HG02642 (cell line): ENCODE data around the gene SEM1.
"Not testable (repeated sequence)": the region's sequence is repeated elsewhere in the genome, so short reads cannot be mapped to it uniquely, and the experiment has no call there.

Experiments
- ATAC-seq: cut with Tn5 transposase; IDR thresholded peaks from one replicate; pipeline ENCODE4 v1.9.1; 2021; ENCODE audit warnings: mild to moderate bottlenecking; ENCODE audit not compliant: unreplicated experiment, poor library complexity

SEM1 gene

DNA sequence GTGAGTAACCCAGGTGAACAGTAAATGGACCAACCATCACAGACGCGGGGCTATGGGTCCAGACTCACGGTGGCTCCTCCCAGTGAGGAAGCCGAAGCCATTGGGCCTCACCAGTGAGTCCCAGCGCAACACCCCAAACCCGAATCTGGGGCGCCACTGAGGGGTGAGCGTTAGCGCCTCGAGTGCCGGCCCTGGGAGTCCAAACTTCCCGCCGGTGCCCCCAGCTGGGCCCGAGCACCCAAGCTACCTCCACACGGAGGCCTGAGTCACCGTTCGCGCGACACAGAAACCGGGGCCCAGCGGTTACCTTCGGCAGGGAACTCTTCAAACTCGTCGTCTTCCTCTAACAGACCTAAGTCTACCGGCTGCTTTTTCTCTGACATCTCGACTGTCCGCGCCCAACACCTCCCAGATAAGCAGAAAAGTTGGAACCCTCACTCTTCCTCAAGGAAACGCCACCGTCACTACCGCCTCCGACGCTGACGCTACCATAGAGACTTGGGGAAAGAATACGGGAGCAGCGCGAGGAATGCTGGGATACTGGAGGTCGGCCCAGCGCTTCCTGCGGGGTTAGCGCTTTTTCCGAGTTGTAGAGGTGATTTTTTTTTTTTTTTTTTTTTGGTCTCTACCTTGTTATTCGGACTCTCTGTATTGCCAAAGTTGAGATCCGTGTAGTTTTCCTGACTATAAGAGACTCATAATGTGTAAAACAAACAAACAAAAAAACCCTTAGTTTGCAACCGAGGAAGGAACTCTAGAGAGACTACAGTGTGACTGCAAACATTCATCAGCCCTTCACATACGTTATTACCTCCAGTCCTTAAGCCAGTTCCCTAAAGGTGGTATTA lies at the start of gene SEM1:
Gene SEM1, minus strand, starts transcription at position 466 of the 848 bp plus-strand sequence. Its CDS starts 83 bp downstream, at position 383.
- ATAC-seq, result peak; percentile 94

DNA sequence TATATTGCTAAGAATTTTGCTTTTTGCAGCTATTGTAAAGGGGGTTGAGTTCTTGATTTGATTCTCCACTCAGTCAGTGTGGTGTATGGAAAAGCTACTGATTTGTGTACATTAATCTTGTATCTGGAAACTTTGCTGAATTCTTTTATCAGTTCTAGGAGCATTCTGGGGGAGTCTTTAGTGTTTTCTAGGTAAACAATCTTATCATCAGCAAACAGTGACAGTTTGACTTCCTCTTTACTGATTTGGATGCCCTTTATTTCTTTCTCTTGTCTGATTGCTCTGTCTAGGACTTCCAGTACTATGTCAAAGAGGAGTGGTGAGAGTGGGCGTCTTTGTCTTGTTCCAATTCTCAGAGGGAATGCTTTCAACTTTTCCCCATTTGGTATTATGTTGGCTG lies 48.2 kb upstream of the SEM1 start:
- not testable (repeated sequence) for ATAC-seq

DNA sequence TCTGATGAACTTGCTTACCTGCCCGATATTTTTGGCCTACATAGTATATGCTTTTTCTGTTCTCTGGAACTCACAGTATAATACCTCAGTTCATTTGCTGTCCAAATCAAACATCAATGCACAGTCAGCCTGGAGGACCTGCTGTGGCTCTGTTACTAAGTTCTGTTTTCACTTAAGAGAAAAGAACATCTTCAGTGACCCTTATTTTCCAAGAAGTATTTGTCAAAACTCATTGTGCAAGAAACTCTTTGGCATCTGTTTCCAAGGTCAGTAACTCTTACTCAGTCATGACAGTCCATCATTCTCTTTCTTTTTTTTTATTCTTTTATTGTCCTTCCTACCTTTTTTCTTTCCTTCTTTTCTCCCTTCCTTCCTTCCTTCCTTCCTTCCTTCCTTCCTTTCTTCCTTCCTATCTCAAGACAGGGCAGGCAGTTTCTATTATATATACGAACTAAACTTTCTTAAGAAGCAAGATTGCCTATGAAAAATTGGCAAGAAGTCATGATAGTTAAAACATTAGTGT lies 37.8 kb upstream of the SEM1 start:
- ATAC-seq, result no peak

DNA sequence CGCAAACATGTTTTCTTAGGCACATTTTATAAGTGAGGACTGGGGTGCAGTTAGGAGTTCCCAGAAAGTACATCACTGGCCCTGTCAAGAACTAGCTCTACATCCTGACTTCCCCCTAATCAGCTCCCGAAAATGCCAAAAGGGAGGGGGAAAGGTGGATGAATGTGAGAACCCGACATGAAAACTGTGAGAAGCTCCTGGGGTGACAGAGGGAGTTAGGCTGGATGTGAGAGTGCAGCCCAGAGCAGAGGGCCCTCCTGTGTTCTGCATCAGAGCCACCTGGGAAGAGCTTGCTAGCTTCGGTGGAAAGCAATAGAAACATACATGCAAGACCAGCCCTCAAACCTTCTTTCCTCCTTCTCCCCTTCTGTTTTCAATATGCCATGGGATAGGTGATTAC lies 30.5 kb upstream of the SEM1 start:
- no peak for ATAC-seq

DNA sequence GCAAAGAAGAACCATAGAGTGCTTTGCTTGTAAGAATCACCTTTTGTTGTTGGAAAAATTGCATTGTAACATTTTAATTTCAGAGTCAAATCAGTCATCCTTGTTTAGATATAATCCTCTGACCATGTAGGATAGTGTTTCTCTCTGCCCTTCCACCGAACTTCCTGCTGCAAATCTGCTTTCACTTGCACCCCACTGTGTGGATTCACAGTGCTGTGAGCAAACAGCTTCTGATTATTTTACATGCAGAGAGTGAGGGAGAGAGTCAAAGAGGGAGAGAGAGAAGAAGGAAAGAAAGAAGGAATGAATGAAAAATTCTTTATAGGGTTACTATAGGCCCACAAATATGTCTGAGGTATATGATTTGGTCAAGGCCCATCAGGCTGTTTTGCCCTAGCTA lies 30.0 kb upstream of the SEM1 start:
- ATAC-seq, result no peak

DNA sequence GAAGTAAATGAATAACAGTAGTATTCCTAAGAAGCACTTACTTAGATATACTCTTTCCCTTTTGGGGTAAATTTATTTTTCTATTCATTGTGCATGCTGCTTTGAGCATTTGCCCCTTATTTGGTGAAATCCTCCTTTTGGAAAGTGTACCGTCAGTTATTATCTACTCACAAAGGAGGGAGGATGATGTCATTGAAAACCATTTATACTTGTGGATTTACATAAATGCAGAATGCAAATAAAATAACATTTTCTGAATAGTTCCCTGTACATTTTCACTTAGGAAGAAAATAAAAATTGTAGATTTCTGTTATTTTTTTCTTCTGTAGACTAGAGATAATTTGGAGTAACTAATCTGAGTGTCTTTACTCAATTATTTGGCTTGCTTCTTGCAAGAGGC lies 29.5 kb upstream of the SEM1 start:
- ATAC-seq, result no peak

DNA sequence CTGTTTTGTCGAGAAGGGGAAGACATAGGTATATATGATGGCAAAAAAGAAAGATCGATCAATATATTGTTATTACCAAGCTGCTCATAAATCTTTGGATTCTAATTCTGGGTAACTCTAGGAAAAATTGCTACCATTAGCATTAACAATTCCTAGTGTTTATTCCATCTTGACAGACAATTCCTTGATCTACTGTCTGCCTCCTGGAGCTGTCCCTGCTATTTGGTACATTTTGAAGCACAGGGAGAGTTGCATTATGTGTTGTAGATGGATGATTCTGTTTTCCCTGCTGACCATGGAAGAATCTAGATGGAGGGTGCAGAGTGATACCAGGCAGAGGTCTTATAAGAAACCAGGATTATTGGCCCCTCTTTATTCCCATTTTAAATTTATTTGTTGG lies 29.1 kb upstream of the SEM1 start:
- no peak for ATAC-seq

DNA sequence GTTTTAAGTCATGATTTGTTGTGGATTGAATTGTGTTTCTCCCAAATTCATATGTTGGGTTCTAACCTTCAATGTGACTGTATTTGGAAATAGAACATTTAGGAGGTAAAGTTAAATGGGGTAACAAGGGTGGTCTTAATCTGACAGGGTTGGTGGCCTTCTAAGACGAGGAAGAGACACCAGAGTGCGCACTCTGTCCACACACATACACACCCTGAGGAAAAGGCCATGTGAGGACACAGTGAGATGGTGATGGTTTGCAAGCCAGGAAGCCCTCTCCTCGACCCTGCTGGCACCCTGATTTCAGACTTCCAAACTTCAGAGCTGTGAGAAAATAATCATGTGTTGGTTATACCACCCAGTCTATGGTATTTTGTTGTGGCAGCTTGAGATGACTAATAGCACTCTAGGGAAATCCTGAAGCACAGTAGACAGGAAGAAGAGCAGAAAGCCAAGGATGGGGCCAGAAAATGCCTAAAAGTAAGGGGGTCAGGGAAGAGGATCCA lies 28.0 kb upstream of the SEM1 start:
- ATAC-seq, result no peak

DNA sequence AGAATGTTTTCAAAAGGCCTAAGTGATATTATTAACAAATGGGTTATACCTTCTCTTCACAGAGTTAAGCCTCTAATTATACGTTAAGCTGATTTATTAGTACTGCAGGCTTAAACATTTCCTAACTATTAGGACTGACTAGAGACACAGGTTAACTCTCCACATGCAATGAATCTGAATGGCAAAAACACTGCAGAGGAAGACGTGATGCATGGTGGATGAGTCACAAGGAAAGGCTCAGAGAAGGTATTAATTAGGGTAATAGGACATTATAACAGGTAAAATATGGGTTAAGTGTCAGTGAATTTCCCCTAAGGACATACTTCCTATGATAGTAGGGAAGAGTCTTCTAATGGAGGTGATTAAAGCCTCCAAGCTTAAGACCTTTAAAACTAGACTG lies 24.7 kb upstream of the SEM1 start:
- ATAC-seq, result no peak

DNA sequence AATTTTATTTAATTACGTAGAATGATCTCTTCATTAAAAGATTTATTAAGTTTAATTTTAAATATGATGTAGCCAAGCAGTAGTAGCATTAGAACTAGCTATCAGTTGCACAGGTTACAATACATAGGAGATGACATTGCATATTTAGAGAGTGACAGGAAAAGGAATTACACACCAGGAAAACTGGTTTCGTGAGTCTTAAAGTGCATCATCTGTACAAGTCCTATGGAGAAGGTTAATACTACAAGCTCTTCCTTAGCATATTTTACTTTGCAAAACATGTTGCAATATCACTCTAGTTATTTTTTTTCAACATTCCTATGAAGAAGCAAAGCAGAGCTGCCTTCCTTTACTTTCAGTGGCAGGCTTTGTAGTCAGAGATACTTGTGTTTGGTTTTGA lies 20.2 kb upstream of the SEM1 start:
- ATAC-seq, result no peak

DNA sequence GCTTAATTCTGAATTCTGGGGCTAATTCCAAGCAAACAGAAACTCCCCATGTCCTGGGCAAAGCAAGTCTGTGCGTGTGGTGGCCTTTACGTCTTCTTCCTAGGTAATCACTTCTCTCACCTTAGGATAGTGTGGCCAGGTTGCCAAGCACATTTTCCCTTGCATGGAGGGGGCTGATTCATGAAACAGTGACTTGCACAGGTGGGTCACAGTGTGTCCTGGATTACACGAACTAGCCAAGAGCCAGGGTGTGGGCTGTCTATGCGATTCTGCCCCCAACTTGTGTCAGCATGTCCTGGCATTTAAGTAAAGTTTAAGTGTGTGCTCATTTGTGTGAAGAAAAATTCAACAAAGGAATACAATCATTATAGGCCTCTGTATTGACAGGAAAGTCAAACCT lies 18.5 kb upstream of the SEM1 start:
- ATAC-seq, result no peak

DNA sequence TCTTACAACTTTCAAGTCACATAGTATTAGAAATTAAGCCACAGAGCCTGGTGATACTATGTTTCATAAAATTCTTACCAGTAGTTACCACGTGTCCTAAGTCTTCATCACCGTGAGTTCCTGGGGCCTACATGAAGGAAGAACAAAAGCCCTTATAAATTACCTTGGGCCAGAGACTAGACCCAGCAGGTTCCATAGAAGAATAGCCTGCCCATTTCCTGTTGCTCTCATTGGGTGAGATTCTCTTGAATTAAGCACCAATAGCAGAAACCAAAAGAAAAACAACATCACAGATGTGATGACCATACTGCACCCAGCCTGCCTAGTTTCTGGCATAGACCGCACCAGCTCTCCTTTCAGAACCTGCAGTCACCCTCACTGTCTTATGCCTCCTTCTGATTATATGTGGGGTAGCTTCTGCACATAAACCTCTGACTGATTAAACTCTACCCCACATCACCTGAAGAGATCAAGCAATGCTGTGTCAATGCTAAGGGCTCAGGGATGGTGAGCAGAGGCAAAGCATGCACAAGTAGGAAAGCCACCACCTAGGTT lies 18.0 kb upstream of the SEM1 start:
- ATAC-seq, result no peak

DNA sequence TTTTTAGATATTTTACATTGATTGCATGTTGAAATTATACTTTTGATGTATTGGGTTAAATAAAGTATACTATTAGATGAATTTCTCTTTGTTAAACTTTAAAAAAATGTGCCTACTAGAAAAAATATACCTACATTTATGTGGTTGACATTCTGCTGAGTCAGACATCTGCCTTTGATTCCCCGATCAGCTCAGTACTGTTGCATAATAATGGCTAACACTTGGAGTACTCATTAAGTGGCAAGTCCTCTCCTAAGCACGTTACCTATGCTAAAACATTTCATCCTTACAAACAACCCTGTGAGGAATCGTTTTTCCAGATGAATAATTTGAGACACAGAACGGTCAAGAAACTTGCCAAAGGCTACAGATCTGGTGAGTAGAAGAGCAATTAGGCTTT lies 14.0 kb upstream of the SEM1 start:
- no peak for ATAC-seq

DNA sequence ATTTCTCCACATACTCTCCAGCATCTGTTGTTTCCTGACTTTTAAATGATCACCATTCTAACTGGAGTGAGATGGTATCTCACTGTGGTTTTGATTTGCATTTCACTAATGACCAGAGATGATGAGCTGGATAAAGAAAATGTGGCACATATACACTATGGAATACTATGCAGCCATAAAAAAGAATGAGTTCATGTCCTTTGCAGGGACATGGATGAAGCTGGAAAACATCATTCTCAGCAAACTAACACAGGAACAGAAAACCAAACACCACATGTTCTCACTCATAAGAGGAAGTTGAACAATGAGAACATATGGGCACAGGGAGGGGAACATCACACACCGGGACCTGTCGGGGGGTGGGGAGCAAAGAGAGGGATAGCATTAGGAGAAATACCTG lies 13.3 kb upstream of the SEM1 start:
- ATAC-seq, result not testable (repeated sequence)

DNA sequence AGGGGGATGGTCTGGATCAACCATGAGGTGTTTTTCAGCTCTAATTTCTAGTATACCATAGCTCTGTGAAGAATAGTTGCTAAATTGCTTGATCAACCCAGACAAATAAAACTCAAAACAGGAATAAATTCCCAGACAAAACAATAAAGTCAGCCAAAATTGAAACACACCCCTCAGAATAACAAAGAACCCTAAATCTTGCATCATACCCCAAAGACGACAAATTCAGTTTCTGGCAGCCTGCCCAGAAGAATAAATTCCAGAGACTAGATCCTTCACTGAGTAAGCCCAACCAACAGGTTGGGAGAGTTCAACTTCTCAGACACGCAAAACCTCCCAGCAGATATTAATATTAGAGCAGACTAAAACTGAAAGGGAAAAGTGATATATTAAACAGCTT lies 11.2 kb upstream of the SEM1 start:
- no peak for ATAC-seq

DNA sequence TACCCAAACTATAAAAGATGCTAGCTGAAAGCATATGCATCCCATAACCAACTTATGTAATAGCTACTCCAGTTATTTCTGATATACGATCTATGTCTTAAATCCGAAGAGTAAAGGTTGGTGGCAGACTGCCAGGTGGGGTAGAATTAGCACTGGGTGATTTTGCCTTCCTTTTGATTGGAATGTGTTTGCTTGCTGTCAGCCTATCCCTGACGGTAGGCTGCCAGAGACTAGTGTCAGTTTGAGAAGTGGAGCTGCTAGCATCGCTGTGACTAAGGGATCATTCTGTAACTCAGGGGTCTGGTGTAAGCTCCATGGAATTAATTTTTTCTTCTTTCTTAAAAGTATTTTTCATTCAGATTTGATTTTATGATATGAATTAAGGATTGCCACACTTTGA lies 9.5 kb upstream of the SEM1 start:
- ATAC-seq, result no peak

DNA sequence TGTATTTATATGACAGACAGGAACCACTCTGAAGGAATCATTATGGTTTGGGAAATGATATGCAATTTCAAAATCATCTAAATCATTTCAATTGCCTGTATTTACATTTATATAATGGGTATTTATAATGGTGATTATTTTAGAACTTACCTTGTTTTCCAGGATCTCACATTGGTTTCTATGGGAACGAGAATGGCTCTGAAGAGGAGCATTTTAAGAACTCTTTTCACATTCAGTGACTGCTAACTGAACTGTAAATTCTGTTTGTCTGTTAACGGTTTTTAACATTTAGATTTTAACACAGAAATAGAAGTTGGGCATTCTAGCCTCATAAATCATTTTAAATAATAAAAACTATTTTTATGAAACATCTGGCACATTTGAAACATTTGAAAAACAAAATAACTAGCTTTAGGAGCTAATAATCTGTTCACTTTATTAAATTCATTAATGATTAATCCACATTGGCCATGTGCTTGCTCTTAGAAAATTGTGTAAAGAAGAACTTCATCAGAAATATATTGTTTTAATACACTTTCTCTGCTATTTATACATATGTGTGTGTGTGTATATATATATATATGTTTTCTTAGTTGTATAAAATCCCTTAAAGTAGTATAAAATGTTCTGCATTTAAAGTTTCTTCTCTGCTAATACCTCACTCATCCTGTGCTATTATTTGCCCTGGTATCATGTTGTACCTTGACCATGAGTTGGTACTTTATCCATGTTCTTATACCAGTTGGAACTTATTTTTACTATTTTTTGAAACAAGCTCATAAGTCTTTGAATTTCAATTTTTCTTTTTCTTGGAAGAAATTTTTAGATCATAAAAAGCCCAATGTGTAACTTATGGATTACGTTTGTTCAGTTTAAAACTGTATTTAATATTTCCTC lies 8.7 kb upstream of the SEM1 start:
- no peak for ATAC-seq

DNA sequence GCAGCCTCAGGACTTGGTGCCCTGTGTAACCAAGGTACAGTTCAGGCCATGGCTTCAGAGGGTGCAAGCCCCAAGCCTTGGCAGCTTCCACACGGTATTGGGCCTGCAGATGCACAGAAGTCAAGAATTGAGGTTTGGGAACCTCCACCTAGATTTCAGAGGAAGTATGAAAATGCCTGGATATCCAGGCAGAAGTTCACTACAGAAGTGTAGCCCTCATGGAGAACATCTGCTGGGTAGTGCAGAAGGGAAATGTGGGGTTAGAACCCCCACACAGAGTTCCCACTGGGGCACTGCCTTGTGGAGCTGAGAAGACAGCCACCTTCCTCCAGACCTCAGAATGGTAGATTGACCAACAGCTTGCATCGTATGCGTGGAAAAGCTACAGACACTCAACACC lies 3.4 kb upstream of the SEM1 start:
- no peak for ATAC-seq

DNA sequence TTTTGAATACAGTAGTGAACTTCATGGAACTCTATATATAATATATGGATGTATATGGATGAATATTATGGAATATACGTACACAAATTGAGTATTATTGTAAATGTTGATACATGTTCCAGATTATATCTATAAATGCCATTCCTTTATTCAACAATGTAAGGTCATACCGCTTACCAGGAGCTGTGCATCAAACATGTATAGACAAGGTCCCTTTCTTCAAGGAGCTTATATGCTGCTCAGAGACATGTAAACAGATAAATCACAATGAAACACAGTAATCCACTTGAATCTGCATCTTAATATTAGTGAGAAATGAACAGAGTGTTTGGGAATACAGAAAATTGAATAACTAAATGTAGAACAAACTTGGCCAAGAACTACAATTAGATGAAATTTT lies 898 bp upstream of the SEM1 start:
- ATAC-seq, result no peak

DNA sequence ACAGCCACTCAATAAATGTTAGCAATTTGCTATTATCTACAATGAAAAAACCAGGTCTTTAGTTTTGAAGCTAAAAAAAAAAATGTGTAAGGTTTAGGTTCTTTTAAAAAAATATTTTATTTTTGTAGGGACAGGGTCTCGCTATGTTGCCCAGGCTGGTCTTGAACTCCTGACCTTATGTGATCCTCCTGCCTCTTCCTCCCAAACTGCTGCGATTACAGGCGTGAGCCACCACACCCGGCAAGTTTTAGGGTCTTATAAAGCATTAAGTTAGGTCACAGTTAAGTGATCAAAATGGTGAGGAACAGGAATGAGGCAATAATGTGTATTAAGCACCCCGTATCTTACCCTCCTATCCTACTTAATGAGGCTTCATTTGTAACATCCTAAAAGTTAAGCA lies 774 bp downstream of the SEM1 start:
- ATAC-seq, result peak; percentile 3
